Stimulated activated CD4-positive, alpha-beta T cell treated with anti-CD3 and anti-CD28 coated beads, Interleukin-4, amount 100 ng/mL, for 48 hours (primary cell): Measurements from ENCODE around the gene CYTH3.
"Not testable (repeated sequence)": the region's sequence is repeated elsewhere in the genome, so short reads cannot be mapped to it uniquely, and the experiment has no call there.

Source experiments
- DNase-seq, 2 donors: peaks; one replicate each; pipeline ENCODE4 v3.0.0-alpha.2; 2020; ENCODE audit warnings: low read depth in 2 of 2

The CYTH3 gene

GRCh38 chr7:6272481-6273323 lies at the start of gene CYTH3:
Gene CYTH3, minus strand, starts transcription at chr7:6272624. Its CDS starts 117 bp downstream, at chr7:6272507.
- peak; percentile 52 to 63 for DNase-seq

GRCh38 chr7:6320791-6321190 lies 48.4 kb upstream of the CYTH3 start:
- DNase-seq = no peak

GRCh38 chr7:6317797-6318438 lies 45.5 kb upstream of the CYTH3 start:
- DNase-seq = no peak

- DNase-seq = no peak
These were observed 43.8 kb upstream of the CYTH3 start for GRCh38 chr7:6316226-6316625.

- DNase-seq = no peak
These were observed 43.3 kb upstream of the CYTH3 start for GRCh38 chr7:6315746-6316145.

GRCh38 chr7:6310271-6310993 lies 38.0 kb upstream of the CYTH3 start:
- DNase-seq = no peak

- DNase-seq = no peak
These were observed 35.3 kb upstream of the CYTH3 start for GRCh38 chr7:6307762-6308161.

GRCh38 chr7:6306471-6306870 lies 34.0 kb upstream of the CYTH3 start:
- DNase-seq = no peak

- no peak for DNase-seq
These were observed 32.9 kb upstream of the CYTH3 start for GRCh38 chr7:6305330-6305729.

- DNase-seq = not testable (repeated sequence)
These were observed 29.0 kb upstream of the CYTH3 start for GRCh38 chr7:6301446-6301845.

- no peak for DNase-seq
These were observed 27.4 kb upstream of the CYTH3 start for GRCh38 chr7:6299774-6300173.

GRCh38 chr7:6294839-6295238 lies 22.4 kb upstream of the CYTH3 start:
- DNase-seq = no peak

- DNase-seq = no peak
These were observed 20.8 kb upstream of the CYTH3 start for GRCh38 chr7:6293202-6293601.

- DNase-seq = not testable (repeated sequence)
These were observed 19.5 kb upstream of the CYTH3 start for GRCh38 chr7:6291941-6292340.

- no peak for DNase-seq
These were observed 19.1 kb upstream of the CYTH3 start for GRCh38 chr7:6291531-6291930.

- DNase-seq = no peak
These were observed 17.9 kb upstream of the CYTH3 start for GRCh38 chr7:6290319-6290741.

- no peak for DNase-seq
These were observed 15.9 kb upstream of the CYTH3 start for GRCh38 chr7:6288270-6288860.

- no peak for DNase-seq
These were observed 14.1 kb upstream of the CYTH3 start for GRCh38 chr7:6286486-6286885.

- no peak for DNase-seq
These were observed 12.3 kb upstream of the CYTH3 start for GRCh38 chr7:6284461-6285360.

- DNase-seq = no peak
These were observed 11.6 kb upstream of the CYTH3 start for GRCh38 chr7:6284055-6284400.

GRCh38 chr7:6283391-6284054 lies 11.1 kb upstream of the CYTH3 start:
- not testable (repeated sequence) for DNase-seq
